Endothelial cell of umbilical vein (primary cell): ENCODE measurements around the gene STRA8. TPM values are rescaled to one million over a fixed set of nuclear protein-coding genes. Genes with fewer than 3 reads are reported as not detected.

ENCODE experiments used
- BruUV-seq: library from RNA; stranded (reverse); fragments of 400-500 nt; replicated peaks from 2 replicates; lab custom pipeline; 2021; lab: Mats Ljungman, UMichigan
- CTCF ChIA-PET: fragments of 300-600, 350-600 bp; sonication (Branson Sonifier 250); formaldehyde crosslinking; loops from one replicate; lab custom pipeline; 2021; ENCODE audit warnings: antibody characterized with exemption, inconsistent platforms; lab: Charles Lee
- POLR2A ChIA-PET: fragments of 300-600, 350-600 bp; sonication (Branson Sonifier 250); formaldehyde crosslinking; loops from one replicate; lab custom pipeline; 2021; ENCODE audit warnings: antibody characterized with exemption, inconsistent platforms; lab: Charles Lee
- DNase-seq: peaks from one replicate; pipeline ENCODE4 v3.0.0-alpha.2; 2011; ENCODE audit warnings: low read depth, low spot score
- FAIRE-seq: peaks from 2 replicates; lab custom pipeline; 2011; peaks lifted over from hg19 to GRCh38; lab: Jason Lieb, UNC
- H2AFZ ChIP-seq: 2 replicates; pipeline ENCODE4 v1.6.0; 2012; ENCODE audit warnings: low read depth, low read length, control low read depth, inconsistent platforms
- H3K27ac ChIP-seq: 2 replicates; pipeline ENCODE4 v1.5.1; 2011; ENCODE audit warnings: low read depth, mild to moderate bottlenecking, control low read depth, low read length, moderate library complexity; ENCODE audit not compliant: insufficient read depth
- H3K27me3 ChIP-seq, 2 experiments: 2 replicates each; pipeline versions ENCODE4 v1.6.0 to v1.6.1; 2011; ENCODE audit warnings: low read length in 2 of 2, mixed read lengths in 1 of 2; ENCODE audit not compliant: control insufficient read depth in 2 of 2, insufficient read depth in 2 of 2
- H3K36me3 ChIP-seq, 2 experiments: 2 replicates in 1 of 2; 3 replicates in 1 of 2; pipeline ENCODE4 v1.5.1; 2011; ENCODE audit warnings: low read length in 2 of 2, mild to moderate bottlenecking in 1 of 2, moderate library complexity in 1 of 2; ENCODE audit not compliant: control insufficient read depth in 2 of 2, insufficient read depth in 2 of 2; ENCODE audit errors: extremely low read depth in 1 of 2
- H3K4me1 ChIP-seq: 3 replicates; pipeline ENCODE4 v1.5.1; 2011; ENCODE audit warnings: mild to moderate bottlenecking, low read length; ENCODE audit not compliant: control insufficient read depth, insufficient read depth; ENCODE audit errors: extremely low read depth
- H3K4me2 ChIP-seq: 2 replicates; pipeline ENCODE4 v1.6.1; 2011; ENCODE audit warnings: low read length, control low read depth, mixed read lengths; ENCODE audit not compliant: insufficient read depth
- H3K4me3 ChIP-seq, 3 experiments: fragments of 200-600 bp in 1 of 3; sonication (generic), shearing (Covaris generic) in 1 of 3; replicated peaks in 1 of 3; 2 replicates each; pipeline ENCODE4 v1.5.1; 2011 to 2016; ENCODE audit warnings: control low read depth in 3 of 3, low read length in 3 of 3, mild to moderate bottlenecking in 2 of 3, inconsistent platforms in 1 of 3, low read depth in 1 of 3, moderate library complexity in 1 of 3; ENCODE audit not compliant: insufficient read depth in 1 of 3
- H3K79me2 ChIP-seq: 2 replicates; pipeline ENCODE4 v1.6.0; 2012; ENCODE audit warnings: low read length, inconsistent platforms; ENCODE audit not compliant: control insufficient read depth, insufficient read depth
- H3K9ac ChIP-seq: replicated peaks from 2 replicates; pipeline ENCODE3; 2011; ENCODE audit warnings: low read length, control low read depth; ENCODE audit not compliant: insufficient read depth; ENCODE audit errors: extremely low read depth
- H3K9me1 ChIP-seq: replicated peaks from 3 replicates; pipeline ENCODE4 v1.6.0; 2011; ENCODE audit warnings: mild to moderate bottlenecking, low read length; ENCODE audit not compliant: control insufficient read depth, insufficient read depth; ENCODE audit errors: extremely low read depth
- H3K9me3 ChIP-seq: replicated peaks from 2 replicates; pipeline ENCODE4 v1.5.1; 2012; ENCODE audit warnings: low read length, inconsistent platforms; ENCODE audit not compliant: control insufficient read depth, insufficient read depth
- H4K20me1 ChIP-seq: replicated peaks from 2 replicates; pipeline ENCODE3; 2011; ENCODE audit warnings: mild to moderate bottlenecking, low read length; ENCODE audit not compliant: control insufficient read depth, insufficient read depth; ENCODE audit errors: extremely low read depth
- CTCF ChIP-seq, 2 donors: IDR thresholded peaks; 1 replicate in 1 of 2; 2 replicates in 1 of 2; pipeline ENCODE4 v1.5.1; 2011; ENCODE audit warnings: low read length in 2 of 2, mild to moderate bottlenecking in 2 of 2, moderate library complexity in 2 of 2, control low read depth in 1 of 2, inconsistent platforms in 1 of 2, low read depth in 1 of 2; ENCODE audit not compliant: insufficient read depth in 1 of 2; ENCODE audit errors: extremely low read depth in 1 of 2
- EZH2 ChIP-seq: IDR thresholded peaks from 2 replicates; pipeline ENCODE4 v1.6.1; 2012; ENCODE audit warnings: borderline replicate concordance, low read depth, mild to moderate bottlenecking, moderate library complexity, low read length, inconsistent platforms; ENCODE audit not compliant: severe bottlenecking
- FOS ChIP-seq: IDR thresholded peaks from 2 replicates; pipeline ENCODE4 v1.6.1; 2011; ENCODE audit warnings: mild to moderate bottlenecking, low read length, moderate library complexity, borderline replicate concordance; ENCODE audit not compliant: insufficient read depth
- GATA2 ChIP-seq: IDR thresholded peaks from 2 replicates; pipeline ENCODE4 v1.7.0; 2011; ENCODE audit warnings: low read depth, mild to moderate bottlenecking, moderate library complexity, mixed read lengths, low read length; ENCODE audit not compliant: insufficient read length, insufficient read depth
- JUN ChIP-seq: IDR thresholded peaks from 2 replicates; pipeline ENCODE4 v1.6.1; 2011; ENCODE audit warnings: borderline replicate concordance, low read depth; ENCODE audit not compliant: insufficient read length, insufficient read depth
- MAX ChIP-seq: IDR thresholded peaks from 2 replicates; pipeline ENCODE4 v1.6.1; 2011; ENCODE audit not compliant: insufficient read depth, insufficient read length
- MYC ChIP-seq: IDR thresholded peaks from one replicate; pipeline ENCODE4 v1.6.1; 2011; ENCODE audit warnings: mild to moderate bottlenecking, low read depth, low read length
- POLR2A ChIP-seq: IDR thresholded peaks from 2 replicates; pipeline ENCODE4 v1.6.1; 2012; ENCODE audit warnings: low read depth, mild to moderate bottlenecking, control low read depth, low read length
- POLR2AphosphoS5 ChIP-seq: IDR thresholded peaks from 2 replicates; pipeline ENCODE4 v1.6.1; 2012; ENCODE audit warnings: low read depth, mild to moderate bottlenecking, control low read depth, low read length, moderate library complexity; ENCODE audit not compliant: insufficient read depth
- dilution Hi-C: fragments of 300-500 bp; cut with MboI; formaldehyde crosslinking; loops from one replicate; pipeline ENCODE4 v1.15.0; 2019; ENCODE audit warnings: low sequenced_read_pairs; ENCODE audit not compliant: extremely low pct_ligation_motif_present
- intact Hi-C: fragments of 100-400 bp; cut with micrococcal nuclease; formaldehyde crosslinking; loops from one replicate; pipeline ENCODE4 v1.10.0; 2022
- polyA plus RNA-seq, 4 experiments: library from polyadenylated mRNA; depleted of rRNA in 3 of 4; stranded (reverse) in 3 of 4; unstranded in 1 of 4; fragments of >200 nt; gene quantifications; 2 replicates each; pipeline versions ENCODE4 v1.2.1 to v1.2.3, GENCODE V29; 2011 to 2012; ENCODE audit warnings: missing spikeins in 1 of 4
- total RNA-seq: library from RNA; stranded (reverse); gene quantifications from 2 replicates; pipeline ENCODE4 v1.2.3, GENCODE V29; 2021

The STRA8 gene
- total and polyA plus RNA-seq, 2 donors (not counting 3 experiments of a cell fraction or from before 2014, with no cell fraction given): not detected

GRCh38 chr7:135209225-135209834 is 24.3 kb upstream of the STRA8 start:
- FAIRE-seq (no peak), DNase-seq (no peak)
- ChIA-PET CTCF (interaction anchor here (0.8 to 2.8 kb wide), 2 partner anchors 65 to 222 kb away, joined by 3 to 7 read pairs; no protein-coding TSS in a partner anchor), POLR2A (no interaction called here)
- H3K4me1 ChIP-seq: peaks cover 8% of the 10 kb centered on the region
- no peak overlapping the region for H3K27ac ChIP-seq
- no peaks in the 10 kb centered on the region for H3K9me1 ChIP-seq
- TF ChIP-seq GATA2: no peak
- TF ChIP-seq JUN: no peak
- dilution Hi-C loops (no loop called here), intact Hi-C loops (no loop called here)
- H3K36me3 ChIP-seq: no peaks in the 10 kb centered on the region
- no peak overlapping the region for H3K9ac ChIP-seq
- no TSS peak for BruUV-seq
- H4K20me1 ChIP-seq: no peaks in the 10 kb centered on the region
- no peaks in the 10 kb centered on the region for H3K9me3 ChIP-seq
- H3K4me2 ChIP-seq: no peak overlapping the region
- H2AFZ ChIP-seq: no peak overlapping the region
- H3K27me3 ChIP-seq: no peaks in the 10 kb centered on the region
- no peaks in the 10 kb centered on the region for H3K79me2 ChIP-seq
- H3K4me3 ChIP-seq: no peak overlapping the region

- no peaks in the 10 kb centered on the region for H3K36me3 ChIP-seq
- peak overlapping the region; percentile 89 for H3K9ac ChIP-seq
- H3K79me2 ChIP-seq: no peaks in the 10 kb centered on the region
- H3K9me3 ChIP-seq: no peaks in the 10 kb centered on the region
- peak overlapping the region; percentile 77 for H3K4me2 ChIP-seq
- peak overlapping the region; percentile 68 to 87 (median 86) for H3K4me3 ChIP-seq
- CTCF ChIA-PET: interaction anchor here (1.0 to 2.8 kb wide), 5 partner anchors 9 to 63 kb away, joined by 3 to 8 read pairs (median 4); partner anchors contain the start of gene CYREN
- intact Hi-C loops: loop anchor here (1.0 to 5.0 kb wide), 5 partner anchors 41 to 346 kb away; partner anchors contain the start of genes AGBL3, CNOT4, CYREN and NUP205
- POLR2A ChIA-PET: no interaction called here
- BruUV-seq: no TSS peak
- H3K27ac ChIP-seq: peak overlapping the region; percentile 69
- DNase-seq: no peak
- H3K9me1 ChIP-seq: no peaks in the 10 kb centered on the region
- H2AFZ ChIP-seq: peak overlapping the region; percentile 100
- no peaks in the 10 kb centered on the region for H4K20me1 ChIP-seq
- no peaks in the 10 kb centered on the region for H3K27me3 ChIP-seq
- FAIRE-seq: no peak
- dilution Hi-C loops: no loop called here
- TF ChIP-seq EZH2: no peak
- TF ChIP-seq GATA2: no peak
- no peak for TF ChIP-seq MYC
- no peak for TF ChIP-seq CTCF (IDR thresholded peaks at IDR 0.05; ENCODE audit: extremely low read depth in 1 of 2, insufficient read depth in 1 of 2, low read depth in 1 of 2, low read length in 2 of 2)
- no peak for TF ChIP-seq POLR2A
- TF ChIP-seq MAX: no peak
- no peak for TF ChIP-seq FOS
- no peak for TF ChIP-seq POLR2AphosphoS5
- TF ChIP-seq JUN: no peak
- peaks cover 8% of the 10 kb centered on the region for H3K4me1 ChIP-seq
These were observed 22.8 kb upstream of the STRA8 start for GRCh38 chr7:135210888-135211178.
